Measurements from ENCODE around the gene STX12. TPM values are rescaled to one million over a fixed set of nuclear protein-coding genes. Genes with fewer than 3 reads are reported as not detected.
"Not testable (repeated sequence)": the region's sequence is repeated elsewhere in the genome, so short reads cannot be mapped to it uniquely, and the experiment has no call there.

The STX12 gene
- total RNA-seq, 1 donor = 57.6 TPM

DNA sequence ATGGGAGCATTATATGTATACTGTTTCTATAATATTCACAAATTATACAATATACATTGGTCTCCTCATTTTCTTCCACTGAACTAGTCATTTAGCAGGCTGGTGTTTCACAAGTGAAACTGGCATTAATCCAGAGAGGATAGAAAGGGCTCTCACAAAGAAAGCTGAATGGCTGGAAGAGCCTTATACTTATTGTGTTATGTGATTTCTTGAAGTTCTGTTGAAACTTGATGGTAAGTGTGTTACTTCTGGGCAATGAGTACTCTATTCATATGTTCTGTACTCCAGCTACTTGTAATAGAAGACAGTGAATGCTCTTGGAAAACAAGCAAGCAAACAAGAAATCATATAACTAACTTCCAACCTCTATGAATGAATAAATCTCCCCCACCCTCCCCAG is 14.9 kb downstream of the STX12 start:
- peak; percentile 75 for DNase-seq (ENCODE audit: low read depth)
- H3K4me3 ChIP-seq (ENCODE audit: low read depth, low read length) = no peak overlapping the region
- TF ChIP-seq, protein P1, sequence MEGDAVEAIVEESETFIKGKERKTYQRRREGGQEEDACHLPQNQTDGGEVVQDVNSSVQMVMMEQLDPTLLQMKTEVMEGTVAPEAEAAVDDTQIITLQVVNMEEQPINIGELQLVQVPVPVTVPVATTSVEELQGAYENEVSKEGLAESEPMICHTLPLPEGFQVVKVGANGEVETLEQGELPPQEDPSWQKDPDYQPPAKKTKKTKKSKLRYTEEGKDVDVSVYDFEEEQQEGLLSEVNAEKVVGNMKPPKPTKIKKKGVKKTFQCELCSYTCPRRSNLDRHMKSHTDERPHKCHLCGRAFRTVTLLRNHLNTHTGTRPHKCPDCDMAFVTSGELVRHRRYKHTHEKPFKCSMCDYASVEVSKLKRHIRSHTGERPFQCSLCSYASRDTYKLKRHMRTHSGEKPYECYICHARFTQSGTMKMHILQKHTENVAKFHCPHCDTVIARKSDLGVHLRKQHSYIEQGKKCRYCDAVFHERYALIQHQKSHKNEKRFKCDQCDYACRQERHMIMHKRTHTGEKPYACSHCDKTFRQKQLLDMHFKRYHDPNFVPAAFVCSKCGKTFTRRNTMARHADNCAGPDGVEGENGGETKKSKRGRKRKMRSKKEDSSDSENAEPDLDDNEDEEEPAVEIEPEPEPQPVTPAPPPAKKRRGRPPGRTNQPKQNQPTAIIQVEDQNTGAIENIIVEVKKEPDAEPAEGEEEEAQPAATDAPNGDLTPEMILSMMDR (IDR thresholded peaks at IDR 0.05; ENCODE audit: insufficient read depth, low read length) = no peak

DNA sequence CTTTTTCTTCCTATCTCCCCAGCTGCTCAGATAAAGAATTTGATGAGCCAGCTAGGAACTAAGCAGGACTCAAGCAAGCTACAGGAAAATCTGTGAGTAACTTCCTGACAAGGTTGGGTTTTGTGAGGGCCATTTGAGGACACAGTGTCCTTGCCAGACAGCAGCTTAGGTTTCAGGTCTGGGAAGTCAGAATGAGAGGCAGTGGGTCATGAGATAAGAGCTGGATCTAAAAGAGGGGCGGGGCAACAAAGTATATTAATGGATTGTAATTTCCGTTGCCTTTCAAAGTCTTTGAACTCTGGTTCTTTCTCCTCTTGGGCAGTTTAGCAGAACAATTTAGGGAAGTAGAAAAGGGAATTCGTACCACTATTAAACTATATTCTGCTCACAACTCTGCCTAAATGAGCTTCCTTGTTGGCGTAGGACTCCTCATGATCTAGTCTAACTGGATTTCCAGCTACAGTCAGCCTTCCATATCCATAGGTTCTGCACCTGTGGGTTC is 16.6 kb downstream of the STX12 start:
- no peak overlapping the region for H3K4me3 ChIP-seq (ENCODE audit: low read depth, low read length)
- peak; percentile 71 for DNase-seq (ENCODE audit: low read depth)
- TF ChIP-seq, protein P1 (IDR thresholded peaks at IDR 0.05; ENCODE audit: insufficient read depth, low read length) = no peak

DNA sequence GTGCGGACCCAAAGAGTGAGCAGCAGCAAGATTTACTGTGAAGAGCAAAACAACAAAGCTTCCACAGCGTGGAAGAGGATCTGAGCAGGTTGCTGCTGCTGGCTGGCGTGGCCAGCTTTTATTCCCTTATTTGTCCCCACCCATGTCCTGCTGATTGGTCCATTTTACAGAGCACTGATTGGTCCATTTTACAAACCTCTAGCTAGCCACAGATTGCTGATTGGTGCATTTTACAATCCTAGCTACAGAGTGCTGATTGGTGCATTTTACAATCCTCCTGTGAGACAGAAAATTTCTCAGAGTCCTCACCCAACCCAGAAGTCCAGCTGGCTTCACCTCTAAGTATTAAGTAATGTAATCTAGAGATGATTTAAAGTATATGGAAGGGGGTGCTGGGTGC is 17.3 kb downstream of the STX12 start:
- not testable (repeated sequence) for DNase-seq (ENCODE audit: low read depth)

DNA sequence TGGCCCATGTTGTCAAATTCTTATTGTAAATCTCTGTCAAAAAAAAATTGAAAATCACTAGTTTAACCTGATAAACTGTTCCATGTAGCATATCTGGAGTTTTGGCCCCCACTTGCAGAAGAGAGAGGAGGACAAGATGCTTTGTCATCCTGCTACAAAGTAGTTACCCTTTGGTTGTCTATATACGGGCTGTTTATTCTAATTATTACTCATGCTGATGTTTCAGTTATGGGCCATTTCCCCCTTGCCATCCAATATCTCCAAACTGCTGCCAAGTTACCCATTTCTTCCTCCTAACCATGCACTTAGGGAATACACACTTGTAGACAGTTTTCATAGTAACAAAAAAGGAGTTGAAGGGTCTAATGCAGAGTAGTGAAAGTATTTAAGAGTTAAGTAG is 22.6 kb downstream of the STX12 start:
- no peak overlapping the region for H3K4me3 ChIP-seq (ENCODE audit: low read depth, low read length)
- TF ChIP-seq, protein P1 (IDR thresholded peaks at IDR 0.05; ENCODE audit: insufficient read depth, low read length) = no peak
- DNase-seq (ENCODE audit: low read depth) = no peak

More for the DNA sequence above, 17.3 kb downstream of the STX12 start:
- H3K4me3 ChIP-seq (ENCODE audit: low read depth, low read length) = not testable (repeated sequence)

DNA sequence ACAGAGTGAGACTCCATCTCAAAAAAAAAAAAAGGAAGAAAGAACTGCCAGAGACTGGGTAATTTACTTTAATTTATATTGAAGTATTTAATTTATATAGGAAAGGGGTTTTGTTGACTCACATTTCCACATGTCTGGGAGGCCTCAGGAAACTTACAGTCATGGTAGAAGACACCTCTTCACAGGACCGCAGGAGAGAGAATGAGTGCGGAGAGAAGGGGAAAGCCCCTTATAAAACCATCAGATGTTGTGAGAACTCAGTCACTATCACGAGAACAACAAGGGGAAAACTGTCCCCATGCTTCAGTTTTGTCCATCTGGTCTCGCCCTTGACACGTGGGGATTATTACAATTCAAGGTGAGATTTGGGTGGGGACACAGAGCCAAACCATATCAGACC is 31.8 kb downstream of the STX12 start:
- TF ChIP-seq, protein P1 (IDR thresholded peaks at IDR 0.05; ENCODE audit: insufficient read depth, low read length) = no peak
- no peak for DNase-seq (ENCODE audit: low read depth)
- no peak overlapping the region for H3K4me3 ChIP-seq (ENCODE audit: low read depth, low read length)

DNA sequence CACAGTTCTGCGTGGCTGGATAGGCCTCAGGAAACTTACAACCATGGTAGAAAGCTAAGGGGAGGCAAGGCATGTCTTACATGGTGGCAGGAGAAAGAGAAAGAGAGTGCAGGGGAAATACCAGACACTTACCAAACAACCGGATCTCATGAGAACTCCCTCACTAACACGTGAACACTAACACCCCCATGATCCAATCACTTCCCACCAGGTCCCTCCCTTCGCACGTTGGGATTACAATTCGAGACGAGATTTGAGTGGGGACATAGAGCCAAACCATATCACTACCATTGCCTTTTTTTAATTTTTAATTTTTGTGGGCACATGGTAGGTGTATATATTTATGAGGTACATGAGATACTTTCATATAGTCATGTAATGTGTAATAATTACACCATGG is 33.7 kb downstream of the STX12 start:
- TF ChIP-seq, protein P1 (IDR thresholded peaks at IDR 0.05; ENCODE audit: insufficient read depth, low read length) = no peak
- DNase-seq (ENCODE audit: low read depth) = no peak
- H3K4me3 ChIP-seq (ENCODE audit: low read depth, low read length) = no peak overlapping the region

DNA sequence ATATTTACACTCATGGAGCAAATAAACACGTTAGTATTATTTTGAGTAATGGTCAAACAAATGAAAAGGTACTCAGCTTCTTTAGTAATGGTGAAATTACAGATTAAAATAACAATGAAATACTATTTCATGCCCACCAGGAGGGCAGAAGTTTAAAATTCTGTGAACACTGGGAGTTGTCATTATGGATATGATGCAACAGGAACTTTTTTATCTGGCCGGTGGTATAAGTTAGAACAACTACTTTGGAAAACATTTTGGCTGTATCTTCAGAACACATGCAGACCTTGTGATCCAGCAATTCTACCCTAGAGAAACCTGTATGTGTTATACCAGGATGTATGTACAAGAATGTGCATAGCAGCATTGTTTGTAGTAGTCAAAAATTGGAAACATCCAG is 34.4 kb downstream of the STX12 start:
- no peak overlapping the region for H3K4me3 ChIP-seq (ENCODE audit: low read depth, low read length)
- TF ChIP-seq, protein P1 (IDR thresholded peaks at IDR 0.05; ENCODE audit: insufficient read depth, low read length) = no peak
- peak; percentile 34 for DNase-seq (ENCODE audit: low read depth)

DNA sequence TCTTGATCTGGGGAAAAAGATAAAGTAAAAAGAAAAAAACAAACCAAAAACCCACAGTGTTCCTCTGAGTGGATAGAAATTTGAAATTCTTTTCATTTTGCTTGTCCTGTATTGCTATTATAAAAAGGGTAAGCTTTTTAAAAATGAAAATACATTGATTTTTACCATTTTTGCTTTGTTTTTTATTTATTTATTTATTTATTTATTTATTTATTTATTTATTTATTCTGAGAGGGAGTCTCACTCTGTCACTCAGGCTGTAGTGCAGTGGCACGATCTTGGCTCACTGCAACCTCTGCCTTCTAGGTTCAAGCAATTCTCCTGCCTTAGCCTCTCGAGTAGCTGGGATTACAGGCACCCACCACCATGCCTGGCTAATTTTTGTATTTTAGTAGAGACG is 35.1 kb downstream of the STX12 start:
- DNase-seq (ENCODE audit: low read depth); H3K4me3 ChIP-seq (ENCODE audit: low read depth, low read length): not testable (repeated sequence)

Measured in fibroblast of the aortic adventitia (primary cell).